Adrenal gland (tissue), 12 donors: ENCODE results near the gene G0S2. TPM values are rescaled to one million over a fixed set of nuclear protein-coding genes. Genes with fewer than 3 reads are reported as not detected.

Experiments
- DNase-seq, 7 donors: peaks; one replicate each; pipeline ENCODE4 v3.0.0-alpha.2; 2019 to 2020
- H3K27ac ChIP-seq, 5 donors: fragments of 200-600 bp; sonication (generic) in 4 of 5; 1 replicate in 3 of 5; 2 replicates in 2 of 5; pipeline versions ENCODE4 v1.5.1 to v1.8.0; 2016 to 2020; ENCODE audit warnings: mild to moderate bottlenecking in 1 of 5
- H3K27me3 ChIP-seq: fragments of 200-600 bp; 2 replicates; pipeline ENCODE4 v1.8.0; 2021
- H3K36me3 ChIP-seq, 2 donors: fragments of 200-600 bp; replicated peaks in 1 of 2; 1 replicate in 1 of 2; 2 replicates in 1 of 2; pipeline versions ENCODE4 v1.5.1 to v1.8.0; 2018 to 2022
- H3K4me1 ChIP-seq, 2 donors: fragments of 200-600 bp; replicated peaks in 1 of 2; 1 replicate in 1 of 2; 2 replicates in 1 of 2; pipeline versions ENCODE4 v1.5.1 to v1.8.0; 2018 to 2021
- H3K4me3 ChIP-seq, 4 donors: fragments of 200-600 bp; sonication (generic) in 3 of 4; one replicate each; pipeline ENCODE4 v1.5.1; 2016 to 2018
- H3K9me3 ChIP-seq, 3 donors: fragments of 200-600 bp; sonication (generic) in 1 of 3; replicated peaks in 1 of 3; 1 replicate in 2 of 3; 2 replicates in 1 of 3; pipeline versions ENCODE4 v1.5.1 to v1.8.0; 2016 to 2021
- CTCF ChIP-seq, 6 experiments: fragments of 450-650 bp in 4 of 6; fragments of 200-600 bp in 2 of 6; sonication (generic) in 1 of 6; IDR thresholded peaks; 1 replicate in 5 of 6; 2 replicates in 1 of 6; pipeline versions ENCODE4 v1.5.1 to v1.8.0; 2016 to 2021; ENCODE audit warnings: antibody characterized with exemption in 6 of 6, mild to moderate bottlenecking in 2 of 6, moderate library complexity in 1 of 6
- POLR2A ChIP-seq, 2 donors: fragments of 450-650 bp; IDR thresholded peaks; one replicate each; pipeline ENCODE4 v1.6.1; 2017; ENCODE audit warnings: antibody characterized with exemption in 2 of 2, mild to moderate bottlenecking in 2 of 2, moderate library complexity in 1 of 2
- WGBS, 4 donors: extraction: QIAGEN DNeasy Blood & Tissue Kit in 2 of 4; methylation state at CpG; one replicate each; pipeline versions ENCODE4 v1.1.5 to v1.1.7; 2013 to 2017; 5-methylcytosine and 5-hydroxymethylcytosine counted together
- intact Hi-C, 2 donors: fragments of 100-400 bp; cut with DNase I; formaldehyde crosslinking; loops; one replicate each; pipeline versions ENCODE4 v1.14.1 to v1.15.0; 2022 to 2023
- polyA plus RNA-seq, 3 donors: library from polyadenylated mRNA; stranded (reverse); fragments of 200-250 nt in 2 of 3; fragments of 350-450 nt in 1 of 3; fragmentation: Illumina TruSeq in 1 of 3; extraction: RNeasy Lipid Tissue Mini Kit (QIAGEN cat#74804) in 1 of 3; gene quantifications; one replicate each; pipeline ENCODE4 v1.2.3, GENCODE V29; 2013 to 2014
- total RNA-seq, 9 donors: library from RNA; depleted of rRNA in 4 of 9; stranded (reverse); fragments of >200 nt in 4 of 9; fragments of 120-200 nt in 1 of 9; fragmentation: NEBNext Ultra II Directional in 1 of 9; extraction: Animal tissue kit (Norgen Biotek cat#: 25700) in 1 of 9; gene quantifications; one replicate each; pipeline versions ENCODE4 v1.1.0 to v1.2.4, GENCODE V29; 2013 to 2023
- donor health status: healthy with polysubstance abuse.
- donor health status: Bipolar disorder and iron deficiency.
- donor health status: DM: yes; HTN: yes; CAD: no.
- donor health status: DM: no; HTN: no; CAD: no.
- donor health status: DM: no; HTN: no; CAD: no.
- donor health status: DM: yes; HTN: yes; CAD: no.

The G0S2 gene
- total and polyA plus RNA-seq, 12 donors, result 48.5 to 901 (median 237) TPM

- H3K4me1 ChIP-seq, result peaks cover 9 to 24% of the 10 kb centered on the region in 2 donors
Observed at GRCh38 chr1:209626346-209627026, 48.7 kb upstream of the G0S2 start.

GRCh38 chr1:209627027-209627731 is 48.0 kb upstream of the G0S2 start:
- intact Hi-C loops, result loop anchor here (5.0 to 10.0 kb wide), 2 partner anchors 50 to 118 kb away; no protein-coding TSS in a partner anchor
- no peak for TF ChIP-seq POLR2A (IDR thresholded peaks at IDR 0.05)
- TF ChIP-seq CTCF (IDR thresholded peaks at IDR 0.05), result no peak
- H3K27me3 ChIP-seq, result no peaks in the 10 kb centered on the region
- WGBS, 4 donors, result 49 to 100% (median 54%) methylated on average over 2 to 16 of the region's 16 CpGs
- H3K4me3 ChIP-seq, result no peak overlapping the region
- peaks cover 2 to 18% of the 10 kb centered on the region in 2 donors for H3K4me1 ChIP-seq
- no peak overlapping the region for H3K27ac ChIP-seq
- H3K9me3 ChIP-seq, result no peaks in the 10 kb centered on the region
- no peaks in the 10 kb centered on the region for H3K36me3 ChIP-seq
- DNase-seq, result no peak

More at GRCh38 chr1:209626346-209627026, 48.7 kb upstream of the G0S2 start:
- Histone ChIP-seq H3K27me3 (no peaks in the 10 kb centered on the region), H3K36me3 (no peaks in the 10 kb centered on the region), H3K9me3 (no peaks in the 10 kb centered on the region), H3K27ac (no peak overlapping the region), H3K4me3 (no peak overlapping the region)
- intact Hi-C loops, result loop anchor here (5.0 to 10.0 kb wide), 2 partner anchors 49 to 118 kb away; no protein-coding TSS in a partner anchor
- TF ChIP-seq CTCF (IDR thresholded peaks at IDR 0.05), result no peak
- TF ChIP-seq POLR2A (IDR thresholded peaks at IDR 0.05), result no peak
- no peak for DNase-seq
- 88 to 95% (median 90%) methylated on average over 2 to 19 of the region's 19 CpGs for WGBS, 4 donors

- H3K4me1 ChIP-seq, result peaks cover 0 to 17% of the 10 kb centered on the region in 2 donors
- no peak overlapping the region for H3K4me3 ChIP-seq
- peak; percentile 64 to 89 (median 80) for DNase-seq
- no peaks in the 10 kb centered on the region for H3K36me3 ChIP-seq
- TF ChIP-seq POLR2A (IDR thresholded peaks at IDR 0.05), result no peak
- peak; percentile 91 to 98 (median 93) for TF ChIP-seq CTCF (IDR thresholded peaks at IDR 0.05)
- no peaks in the 10 kb centered on the region for H3K27me3 ChIP-seq
- no peak overlapping the region for H3K27ac ChIP-seq
- intact Hi-C loops, result loop anchor here (2.0 to 10.0 kb wide), 3 partner anchors 50 to 117 kb away; no protein-coding TSS in a partner anchor
- 21 to 62% (median 38%) methylated on average over 7 to 16 of the region's 16 CpGs for WGBS, 4 donors
- no peaks in the 10 kb centered on the region for H3K9me3 ChIP-seq
Observed at GRCh38 chr1:209627732-209628196, 47.4 kb upstream of the G0S2 start.

- Histone ChIP-seq H3K27me3 (no peaks in the 10 kb centered on the region), H3K36me3 (no peaks in the 10 kb centered on the region), H3K4me1 (peaks cover 0 to 17% of the 10 kb centered on the region in 2 donors), H3K9me3 (no peaks in the 10 kb centered on the region), H3K27ac (no peak overlapping the region), H3K4me3 (no peak overlapping the region)
- TF ChIP-seq CTCF (IDR thresholded peaks at IDR 0.05), result no peak
- TF ChIP-seq POLR2A (IDR thresholded peaks at IDR 0.05), result no peak
- 90 to 92% (median 91%) methylated on average over 7 of the region's 7 CpGs for WGBS, 4 donors
- intact Hi-C loops, result loop anchor here (2.0 to 10.0 kb wide), 3 partner anchors 51 to 116 kb away; no protein-coding TSS in a partner anchor
- no peak for DNase-seq
Observed at GRCh38 chr1:209628618-209629299, 46.5 kb upstream of the G0S2 start.
